HepG2 (cell line): ENCODE data around the gene NAV2. TPM values are rescaled to one million over a fixed set of nuclear protein-coding genes. Genes with fewer than 3 reads are reported as not detected.

Experiments used
- ATAC-seq: fragments of 200-7000 bp; cut with Tn5 transposase; 3 replicates; pipeline ENCODE4 v1.9.1; 2020; ENCODE audit warnings: mild to moderate bottlenecking, moderate library complexity
- BruUV-seq: library from RNA; stranded (reverse); fragments of 400-500 nt; replicated peaks from 2 replicates; lab custom pipeline; 2021; lab: Mats Ljungman, UMichigan
- CTCF ChIA-PET: fragments of 300-600 bp; formaldehyde crosslinking; extraction: SDS; loops from one replicate; lab custom pipeline; 2021; ENCODE audit warnings: low total read pairs, inconsistent platforms, low intra/inter-chr PET ratio; lab: Yijun Ruan, JAX
- POLR2A ChIA-PET: fragments of 350-600 bp; sonication (Branson Sonifier 250); formaldehyde crosslinking; loops from one replicate; lab custom pipeline; 2020; ENCODE audit warnings: antibody characterized with exemption, inconsistent platforms; lab: Yijun Ruan, JAX
- DNase-seq: peaks from one replicate; pipeline ENCODE4 v3.0.0-alpha.2; 2015; ENCODE audit warnings: low spot score
- FAIRE-seq: peaks from 3 replicates; lab custom pipeline; 2011; peaks lifted over from hg19 to GRCh38; lab: Jason Lieb, UNC
- H2AFZ ChIP-seq: one replicate; pipeline ENCODE4 v1.6.1; 2011; ENCODE audit warnings: low read length, inconsistent platforms
- H3K27ac ChIP-seq: fragments of 300-600 bp; 3 replicates; pipeline ENCODE4 v1.8.0; 2011; ENCODE audit warnings: mixed run types, mild to moderate bottlenecking, mixed read lengths, low read length, inconsistent platforms; ENCODE audit not compliant: insufficient read depth; ENCODE audit errors: extremely low read length
- H3K27me3 ChIP-seq, 2 experiments: fragments of 200-600 bp in 1 of 2; 2 replicates in 1 of 2; 3 replicates in 1 of 2; pipeline versions ENCODE4 v1.6.0 to v1.8.0; 2011; ENCODE audit warnings: low read length in 2 of 2, mild to moderate bottlenecking in 2 of 2, moderate library complexity in 2 of 2, inconsistent platforms in 1 of 2; ENCODE audit not compliant: insufficient read depth in 2 of 2, control insufficient read depth in 1 of 2
- H3K36me3 ChIP-seq, 2 experiments: fragments of 200-600 bp in 1 of 2; replicated peaks in 1 of 2; 2 replicates in 1 of 2; 3 replicates in 1 of 2; pipeline versions ENCODE4 v1.5.1 to v1.8.0; 2011; ENCODE audit warnings: low read length in 2 of 2, inconsistent platforms in 1 of 2; ENCODE audit not compliant: insufficient read depth in 2 of 2, control insufficient read depth in 1 of 2
- H3K4me1 ChIP-seq: 2 replicates; pipeline ENCODE4 v1.5.1; 2012; ENCODE audit warnings: low read length, inconsistent platforms; ENCODE audit not compliant: insufficient read depth
- H3K4me2 ChIP-seq: 2 replicates; pipeline ENCODE4 v1.6.0; 2011; ENCODE audit warnings: low read depth, low read length, inconsistent platforms
- H3K4me3 ChIP-seq, 3 experiments: fragments of 200-600 bp in 1 of 3; sonication (generic), shearing (Covaris generic) in 1 of 3; replicated peaks in 1 of 3; 2 replicates each; pipeline ENCODE4 v1.5.1; 2011 to 2016; ENCODE audit warnings: low read length in 3 of 3, inconsistent platforms in 2 of 3, low read depth in 2 of 3, mild to moderate bottlenecking in 2 of 3, control low read depth in 1 of 3, mixed read lengths in 1 of 3; ENCODE audit not compliant: insufficient read depth in 1 of 3
- H3K79me2 ChIP-seq: one replicate; pipeline ENCODE4 v1.6.1; 2011; ENCODE audit warnings: low read length, inconsistent platforms; ENCODE audit not compliant: insufficient read depth
- H3K9ac ChIP-seq: 2 replicates; pipeline ENCODE4 v1.6.0; 2011; ENCODE audit warnings: mild to moderate bottlenecking, low read depth, low read length, inconsistent platforms; ENCODE audit not compliant: insufficient read depth
- H3K9me3 ChIP-seq: 2 replicates; pipeline ENCODE4 v1.5.1; 2012; ENCODE audit warnings: mild to moderate bottlenecking, low read length
- H4K20me1 ChIP-seq: 2 replicates; pipeline ENCODE4 v1.6.0; 2011; ENCODE audit warnings: inconsistent platforms, mild to moderate bottlenecking, low read length, moderate library complexity; ENCODE audit not compliant: insufficient read depth
- ARID2 ChIP-seq: sonication (generic); formaldehyde crosslinking; IDR thresholded peaks from 2 replicates; pipeline ENCODE4 v1.8.1; 2022; ENCODE audit warnings: mild to moderate bottlenecking, missing genetic modification reagents, borderline replicate concordance
- EEA1 ChIP-seq: sonication (generic); formaldehyde crosslinking; IDR thresholded peaks from 2 replicates; pipeline ENCODE4 v1.5.1; 2020; ENCODE audit warnings: mild to moderate bottlenecking, missing genetic modification reagents, borderline replicate concordance
- IRF2 ChIP-seq: IDR thresholded peaks from 2 replicates; pipeline ENCODE4 v1.6.1; 2018; ENCODE audit warnings: missing genetic modification reagents, missing compliant biosample characterization
- KDM5B ChIP-seq: sonication (generic); formaldehyde crosslinking; IDR thresholded peaks from 2 replicates; pipeline ENCODE4 v1.4.0; 2020; ENCODE audit warnings: missing genetic modification reagents, mild to moderate bottlenecking, borderline replicate concordance
- NR3C1 ChIP-seq: sonication (generic); formaldehyde crosslinking; IDR thresholded peaks from 2 replicates; pipeline ENCODE4 v1.4.0; 2020; ENCODE audit warnings: missing genetic modification reagents
- PHF5A ChIP-seq: IDR thresholded peaks from one replicate; pipeline ENCODE4 v1.6.1; 2018; ENCODE audit warnings: low read depth, missing genetic modification reagents; ENCODE audit not compliant: unreplicated experiment
- POLR2G ChIP-seq: fragments of 200-400 bp; formaldehyde crosslinking; IDR thresholded peaks from 2 replicates; pipeline ENCODE4 v1.6.1; 2018; ENCODE audit warnings: mild to moderate bottlenecking, low read depth, low read length, moderate library complexity
- RXRB ChIP-seq: IDR thresholded peaks from 2 replicates; pipeline ENCODE4 v1.6.1; 2016; ENCODE audit warnings: borderline replicate concordance, missing genetic modification reagents, missing compliant biosample characterization
- SALL2 ChIP-seq: sonication (generic); formaldehyde crosslinking; IDR thresholded peaks from 2 replicates; pipeline ENCODE4 v1.8.1; 2023; ENCODE audit warnings: mild to moderate bottlenecking, missing genetic modification reagents, inconsistent platforms
- ZFP41 ChIP-seq: sonication (generic); formaldehyde crosslinking; IDR thresholded peaks from 2 replicates; pipeline ENCODE4 v1.4.0; 2020; ENCODE audit warnings: mild to moderate bottlenecking, missing genetic modification reagents, borderline replicate concordance
- ZFX ChIP-seq: sonication (generic); formaldehyde crosslinking; IDR thresholded peaks from 2 replicates; pipeline ENCODE4 v1.4.0; 2020; ENCODE audit warnings: mild to moderate bottlenecking, low read depth, missing genetic modification reagents, moderate library complexity
- ZNF17 ChIP-seq: sonication (generic); formaldehyde crosslinking; IDR thresholded peaks from 2 replicates; pipeline ENCODE4 v1.5.0; 2020; ENCODE audit warnings: mild to moderate bottlenecking, missing genetic modification reagents
- ZNF547 ChIP-seq: sonication (generic); formaldehyde crosslinking; IDR thresholded peaks from 2 replicates; pipeline ENCODE4 v1.5.1; 2020; ENCODE audit warnings: mild to moderate bottlenecking, missing genetic modification reagents
- ZNF597 ChIP-seq: sonication (generic); formaldehyde crosslinking; IDR thresholded peaks from 2 replicates; pipeline ENCODE4 v1.5.0; 2020; ENCODE audit warnings: missing genetic modification reagents
- ZNF678 ChIP-seq: sonication (generic); formaldehyde crosslinking; IDR thresholded peaks from 2 replicates; pipeline ENCODE4 v1.4.0; 2020; ENCODE audit warnings: mild to moderate bottlenecking, missing genetic modification reagents
- ZNF687 ChIP-seq: sonication (generic); formaldehyde crosslinking; IDR thresholded peaks from 2 replicates; pipeline ENCODE4 v1.5.1; 2020; ENCODE audit warnings: mild to moderate bottlenecking, missing genetic modification reagents, moderate library complexity
- ZNF878 ChIP-seq: sonication (generic); formaldehyde crosslinking; IDR thresholded peaks from 2 replicates; pipeline ENCODE4 v1.8.1; 2023; ENCODE audit warnings: mild to moderate bottlenecking, missing genetic modification reagents, moderate library complexity
- ZSCAN9 ChIP-seq: IDR thresholded peaks from 2 replicates; pipeline ENCODE4 v1.6.1; 2016; ENCODE audit warnings: borderline replicate concordance
- WGBS: methylation state at CpG from one replicate; pipeline ENCODE4 v1.1.6; 2017; ENCODE audit warnings: low lambda C conversion rate; 5-methylcytosine and 5-hydroxymethylcytosine counted together
- in situ Hi-C: cut with HindIII; loops from 2 replicates; pipeline ENCODE4 v1.10.0; 2017; ENCODE audit warnings: low pct_unique_long_range_greater_than_20kb; ENCODE audit not compliant: extremely low pct_ligation_motif_present
- intact Hi-C: fragments of 100-400 bp; cut with micrococcal nuclease; formaldehyde crosslinking; loops from one replicate; pipeline ENCODE4 v1.10.0; 2022; ENCODE audit not compliant: unreplicated experiment
- polyA plus RNA-seq, 8 experiments: library from polyadenylated mRNA; depleted of rRNA in 3 of 8; stranded (reverse) in 7 of 8; unstranded in 1 of 8; fragments of >200 nt; fragmentation: Illumina TruSeq in 4 of 8; extraction: Trizol in 4 of 8; gene quantifications; 2 replicates each; pipeline versions ENCODE4 v1.2.1 to v1.2.3, GENCODE V29; 2011 to 2016; ENCODE audit warnings: low read depth in 4 of 8, missing spikeins in 1 of 8, mixed read lengths in 1 of 8; ENCODE audit not compliant: insufficient read depth in 1 of 8
- total RNA-seq, 5 experiments: library from RNA; depleted of rRNA; stranded (reverse); fragments of >200 nt; fragmentation: Illumina TruSeq; extraction: Trizol; gene quantifications; 2 replicates each; pipeline ENCODE4 v1.2.3, GENCODE V29; 2016; ENCODE audit warnings: low read depth in 1 of 5

Gene NAV2
- total and polyA plus RNA-seq, 2 of the 13 experiments (the other 11 are each of a cell fraction or from before 2014, with no cell fraction given) = 9.3 to 34.6 TPM

DNA sequence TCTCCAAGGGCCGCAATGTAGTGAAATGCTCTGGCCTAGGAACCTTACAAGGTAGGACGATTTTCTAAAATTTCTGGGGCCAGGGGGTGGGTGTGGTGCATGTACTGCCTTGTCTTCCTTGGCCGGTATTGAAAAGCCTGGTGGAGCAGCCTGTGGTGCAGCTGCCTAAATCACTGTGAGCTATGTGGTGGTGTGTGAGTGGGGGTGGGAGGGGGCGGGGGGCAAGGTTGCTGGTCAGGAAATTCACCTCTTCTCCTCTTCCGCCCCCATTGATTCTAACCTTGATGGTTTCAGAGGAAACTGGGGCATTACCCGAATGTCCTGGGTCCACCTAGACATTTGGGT lies 310.4 kb downstream of the NAV2 start:
- peak overlapping the region; percentile 82 for H3K4me2 ChIP-seq
- no peak for DNase-seq
- peaks cover 91% of the 10 kb centered on the region for H3K4me1 ChIP-seq
- H4K20me1 ChIP-seq = no peaks in the 10 kb centered on the region
- peak overlapping the region; percentile 58 to 86 (median 80) for H3K4me3 ChIP-seq
- ChIA-PET CTCF (no interaction called here), POLR2A (interaction anchor here (0.9 to 6.9 kb wide), 13 partner anchors 9 to 112 kb away, joined by 3 to 65 read pairs (median 13); no protein-coding TSS in a partner anchor)
- intact Hi-C loops = loop anchor here (5.0 kb wide), 2 partner anchors 64 to 111 kb away; no protein-coding TSS in a partner anchor
- H3K27ac ChIP-seq = peak overlapping the region; percentile 76
- no peak for FAIRE-seq
- H3K9ac ChIP-seq = peak overlapping the region; percentile 75
- 0% methylated on average over 2 of the region's 6 CpGs for WGBS
- no peaks in the 10 kb centered on the region; a peak in 1 of 5 replicates for H3K27me3 ChIP-seq
- peaks cover 67% of the 10 kb centered on the region for H3K79me2 ChIP-seq
- BruUV-seq = no TSS peak
- H2AFZ ChIP-seq = no peak overlapping the region
- ATAC-seq = peak; percentile 51
- no peaks in the 10 kb centered on the region for H3K9me3 ChIP-seq
- no peaks in the 10 kb centered on the region for H3K36me3 ChIP-seq
- in situ Hi-C loops = no loop called here
- TF ChIP-seq ZNF17 (CRISPR knock-in tag) (no peak), NR3C1 (CRISPR knock-in tag) (no peak), RXRB (CRISPR knock-in tag) (0 out of 2 replicates have a peak, but pooled peaks have one; percentile 0), ZFP41 (CRISPR knock-in tag) (no peak), SALL2 (no peak), KDM5B (CRISPR knock-in tag) (0 out of 2 replicates have a peak, but pooled peaks have one; percentile 5), IRF2 (CRISPR knock-in tag) (0 out of 2 replicates have a peak, but pooled peaks have one; percentile 4), EEA1 (no peak), ZNF678 (CRISPR knock-in tag) (no peak), POLR2G (0 out of 2 replicates have a peak, but pooled peaks have one; percentile 3), ZFX (peak; percentile 10; the same call in 1 of the 2 replicates), ARID2 (CRISPR knock-in tag) (no peak), ZNF878 (CRISPR knock-in tag) (no peak), ZNF687 (CRISPR knock-in tag) (0 out of 2 replicates have a peak, but pooled peaks have one; percentile 5), ZNF547 (CRISPR knock-in tag) (0 out of 2 replicates have a peak, but pooled peaks have one; percentile 12), ZNF597 (CRISPR knock-in tag) (no peak), ZSCAN9 (CRISPR knock-in tag) (no peak), PHF5A (no peak)
